Osteocyte (in vitro differentiated cells): ENCODE data around the gene RBMS2. TPM values are rescaled to one million over a fixed set of nuclear protein-coding genes. Genes with fewer than 3 reads are reported as not detected.
A peak's percentile ranks its signal among the peaks of the same experiment; 100 is the strongest.
"Not testable (repeated sequence)": the region's sequence is repeated elsewhere in the genome, so short reads cannot be mapped to it uniquely, and the experiment has no call there.

Source experiments
- DNase-seq: peaks from one replicate; pipeline ENCODE4 v3.0.0; 2021; ENCODE audit warnings: mixed read lengths; ENCODE audit not compliant: unreplicated experiment; ENCODE audit errors: extremely low spot score
- H3K27ac Mint-ChIP-seq: one replicate; pipeline ENCODE4 v1.8.0; 2021; ENCODE audit warnings: mild to moderate bottlenecking, mixed read lengths; ENCODE audit not compliant: unreplicated experiment
- H3K27me3 Mint-ChIP-seq: one replicate; pipeline ENCODE4 v1.8.0; 2021; ENCODE audit warnings: mixed read lengths; ENCODE audit not compliant: unreplicated experiment
- H3K36me3 Mint-ChIP-seq: one replicate; pipeline ENCODE4 v1.8.0; 2021; ENCODE audit warnings: mixed read lengths; ENCODE audit not compliant: unreplicated experiment
- H3K4me1 Mint-ChIP-seq: one replicate; pipeline ENCODE4 v1.8.0; 2021; ENCODE audit warnings: mixed read lengths; ENCODE audit not compliant: unreplicated experiment
- H3K4me3 Mint-ChIP-seq: one replicate; pipeline ENCODE4 v1.8.0; 2021; ENCODE audit warnings: mild to moderate bottlenecking, moderate library complexity, mixed read lengths; ENCODE audit not compliant: unreplicated experiment
- H3K9me3 Mint-ChIP-seq: one replicate; pipeline ENCODE4 v1.8.0; 2021; ENCODE audit warnings: mixed read lengths; ENCODE audit not compliant: unreplicated experiment
- total RNA-seq: library from RNA; stranded (reverse); gene quantifications from 2 replicates; pipeline ENCODE4 v1.2.1, GENCODE V29; 2021
- TF ChIP-seq, protein P1 (sequence below): fragments of 200-600 bp; sonication (generic); IDR thresholded peaks from 2 replicates; pipeline ENCODE4 v1.5.0; 2021; ENCODE audit warnings: antibody characterized with exemption, mild to moderate bottlenecking, moderate library complexity

The RBMS2 gene
- total RNA-seq, 1 donor from 2014 or later = 80.0 TPM

DNA sequence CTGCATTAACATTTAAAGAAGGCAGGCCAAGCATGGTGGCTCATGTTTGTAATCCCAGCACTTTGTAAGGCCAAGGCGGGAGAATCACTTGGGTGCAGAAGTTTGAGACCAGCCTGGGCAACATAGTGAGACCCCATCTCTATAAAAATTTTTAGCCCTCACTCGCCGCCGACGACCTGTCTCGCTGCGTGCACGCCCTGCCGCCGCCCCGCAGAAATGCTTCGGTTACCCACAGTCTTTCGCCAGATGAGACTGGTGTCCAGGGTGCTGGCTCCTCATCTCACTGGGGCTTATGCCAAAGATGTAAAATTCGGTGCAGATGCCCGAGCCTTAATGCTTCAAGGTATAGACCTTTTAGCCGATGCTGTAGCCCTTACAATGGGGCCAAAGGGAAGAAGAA is 10.8 kb upstream of the RBMS2 start:
- no peak overlapping the region for H3K27ac Mint-ChIP-seq
- TF ChIP-seq, protein P1, sequence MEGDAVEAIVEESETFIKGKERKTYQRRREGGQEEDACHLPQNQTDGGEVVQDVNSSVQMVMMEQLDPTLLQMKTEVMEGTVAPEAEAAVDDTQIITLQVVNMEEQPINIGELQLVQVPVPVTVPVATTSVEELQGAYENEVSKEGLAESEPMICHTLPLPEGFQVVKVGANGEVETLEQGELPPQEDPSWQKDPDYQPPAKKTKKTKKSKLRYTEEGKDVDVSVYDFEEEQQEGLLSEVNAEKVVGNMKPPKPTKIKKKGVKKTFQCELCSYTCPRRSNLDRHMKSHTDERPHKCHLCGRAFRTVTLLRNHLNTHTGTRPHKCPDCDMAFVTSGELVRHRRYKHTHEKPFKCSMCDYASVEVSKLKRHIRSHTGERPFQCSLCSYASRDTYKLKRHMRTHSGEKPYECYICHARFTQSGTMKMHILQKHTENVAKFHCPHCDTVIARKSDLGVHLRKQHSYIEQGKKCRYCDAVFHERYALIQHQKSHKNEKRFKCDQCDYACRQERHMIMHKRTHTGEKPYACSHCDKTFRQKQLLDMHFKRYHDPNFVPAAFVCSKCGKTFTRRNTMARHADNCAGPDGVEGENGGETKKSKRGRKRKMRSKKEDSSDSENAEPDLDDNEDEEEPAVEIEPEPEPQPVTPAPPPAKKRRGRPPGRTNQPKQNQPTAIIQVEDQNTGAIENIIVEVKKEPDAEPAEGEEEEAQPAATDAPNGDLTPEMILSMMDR = no peak
- H3K27me3 Mint-ChIP-seq = peaks cover 19% of the 10 kb centered on the region
- H3K36me3 Mint-ChIP-seq = no peaks in the 10 kb centered on the region
- no peak for DNase-seq
- H3K9me3 Mint-ChIP-seq = no peaks in the 10 kb centered on the region
- H3K4me3 Mint-ChIP-seq = no peak overlapping the region
- H3K4me1 Mint-ChIP-seq = no peaks in the 10 kb centered on the region

DNA sequence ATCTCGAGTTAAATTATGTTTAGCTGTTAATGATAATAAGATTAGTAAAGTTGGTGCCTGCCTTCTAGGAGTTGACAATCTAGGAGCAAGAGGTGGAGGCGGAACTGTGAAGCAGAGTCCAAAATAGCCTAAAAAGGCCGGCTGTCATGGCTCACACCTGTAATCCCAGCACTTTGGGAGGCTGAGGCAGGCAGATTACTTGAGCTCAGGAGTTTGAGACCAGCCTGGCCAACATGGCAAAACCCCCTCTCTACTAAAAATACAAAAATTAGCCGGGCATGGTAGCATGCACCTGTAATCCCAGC is 7.7 kb upstream of the RBMS2 start:
- H3K9me3 Mint-ChIP-seq, DNase-seq, H3K4me3 Mint-ChIP-seq: not testable (repeated sequence)

DNA sequence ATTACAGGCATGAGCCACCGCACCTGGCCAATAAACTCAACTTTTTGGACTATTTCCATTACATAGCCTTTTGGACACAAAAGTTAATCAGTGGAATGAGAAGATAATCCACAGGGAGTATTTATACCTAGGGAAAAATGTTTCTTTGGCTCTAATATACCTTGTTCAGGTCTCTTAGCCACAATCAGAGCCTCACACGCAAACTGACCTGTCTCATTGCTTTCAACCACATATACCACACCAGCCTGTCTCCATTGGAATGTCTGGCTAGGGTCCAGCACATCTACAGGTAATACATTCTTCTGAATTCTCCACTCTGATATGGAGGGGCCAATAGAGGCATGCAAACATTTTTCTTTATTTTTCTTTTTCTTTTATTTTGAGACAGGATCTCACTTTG is 3.8 kb upstream of the RBMS2 start:
- DNase-seq = no peak
- Mint-ChIP-seq H3K27ac (peak overlapping the region; percentile 56), H3K4me3 (no peak overlapping the region), H3K27me3 (peaks cover 1% of the 10 kb centered on the region), H3K9me3 (no peaks in the 10 kb centered on the region), H3K36me3 (no peaks in the 10 kb centered on the region), H3K4me1 (peaks cover 35% of the 10 kb centered on the region)
- TF ChIP-seq, protein P1 = no peak

More for the DNA sequence above, 7.7 kb upstream of the RBMS2 start:
- peaks cover 19% of the 10 kb centered on the region for H3K27me3 Mint-ChIP-seq
- not testable (repeated sequence) for H3K36me3 Mint-ChIP-seq, H3K4me1 Mint-ChIP-seq, H3K27ac Mint-ChIP-seq

DNA sequence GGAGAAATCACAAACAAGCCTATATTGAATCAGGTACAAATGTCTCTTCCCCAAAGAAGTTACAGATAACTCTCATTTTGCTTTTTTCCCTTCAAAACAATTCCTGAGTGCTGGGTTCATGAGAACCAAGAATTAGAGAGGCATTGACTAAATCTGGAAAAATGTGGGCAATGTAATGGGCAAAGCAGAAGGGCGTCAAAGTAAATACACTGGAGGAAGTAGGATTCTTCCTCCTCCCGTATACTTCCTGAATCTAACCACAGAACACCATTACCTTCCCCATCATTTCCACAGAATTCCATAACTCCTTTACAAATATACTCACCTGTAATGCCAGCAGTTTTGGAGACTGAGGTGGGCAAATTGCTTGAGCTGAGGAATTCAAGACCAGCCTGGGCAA is 3.0 kb upstream of the RBMS2 start:
- H3K27ac Mint-ChIP-seq = peak overlapping the region; percentile 56
- TF ChIP-seq, protein P1 = no peak
- DNase-seq = no peak
- no peaks in the 10 kb centered on the region for H3K9me3 Mint-ChIP-seq
- H3K36me3 Mint-ChIP-seq = no peaks in the 10 kb centered on the region
- H3K4me1 Mint-ChIP-seq = peaks cover 42% of the 10 kb centered on the region
- no peak overlapping the region for H3K4me3 Mint-ChIP-seq
- peaks cover under 1% of the 10 kb centered on the region for H3K27me3 Mint-ChIP-seq

DNA sequence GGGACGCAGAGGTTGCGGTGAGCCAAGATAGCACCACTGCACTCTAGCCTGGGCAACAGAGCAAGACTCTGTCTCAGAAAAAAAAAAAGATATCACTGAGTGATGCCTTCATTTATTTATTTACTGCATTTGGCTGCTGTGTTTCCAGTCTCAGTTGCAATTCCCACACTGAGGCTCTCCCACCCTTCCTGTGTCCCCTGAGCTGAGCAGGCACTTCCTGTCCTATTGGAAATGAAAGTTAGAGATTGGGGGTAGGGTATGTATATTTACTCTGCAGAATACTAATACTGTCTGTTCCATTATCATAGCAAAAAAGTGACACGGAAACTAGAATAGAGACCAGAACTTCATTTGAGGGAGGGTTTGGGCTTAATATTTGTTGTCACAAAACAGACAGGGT is 1.6 kb upstream of the RBMS2 start:
- Mint-ChIP-seq H3K36me3 (no peaks in the 10 kb centered on the region), H3K9me3 (no peaks in the 10 kb centered on the region), H3K27ac (peak overlapping the region; percentile 89), H3K27me3 (no peaks in the 10 kb centered on the region), H3K4me1 (peaks cover 55% of the 10 kb centered on the region), H3K4me3 (no peak overlapping the region)
- TF ChIP-seq, protein P1 = no peak
- no peak for DNase-seq

DNA sequence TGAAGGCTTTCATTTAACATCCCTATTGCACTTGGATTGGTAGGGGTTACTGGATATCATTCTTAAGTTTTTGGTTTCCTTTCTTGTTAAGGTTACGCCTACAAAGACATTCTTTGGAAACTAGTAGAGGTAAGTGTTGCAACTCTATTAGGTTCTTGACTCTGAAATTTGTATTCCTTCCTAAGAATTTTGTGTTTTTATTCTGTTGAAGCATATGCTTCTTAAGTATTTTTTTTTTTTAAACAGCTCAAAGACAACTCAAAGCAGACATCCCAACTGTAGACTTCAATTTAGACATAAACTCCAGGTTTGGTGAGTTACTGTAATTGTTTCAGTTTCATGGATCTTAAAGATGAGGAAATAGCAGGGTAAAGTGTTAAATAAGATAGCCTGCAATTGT is 1.1 kb upstream of the RBMS2 start:
- no peak for DNase-seq
- peak overlapping the region; percentile 89 for H3K27ac Mint-ChIP-seq
- no peaks in the 10 kb centered on the region for H3K27me3 Mint-ChIP-seq
- H3K4me3 Mint-ChIP-seq = peak overlapping the region; percentile 64
- H3K36me3 Mint-ChIP-seq = no peaks in the 10 kb centered on the region
- no peaks in the 10 kb centered on the region for H3K9me3 Mint-ChIP-seq
- TF ChIP-seq, protein P1 = no peak
- peaks cover 55% of the 10 kb centered on the region for H3K4me1 Mint-ChIP-seq
